ENCODE results near the gene ATP2A3.

ATP2A3 gene

GRCh38 chr17:3990386-3991127 lies 26.3 kb upstream of the ATP2A3 start:
- DNase-seq, result no peak

GRCh38 chr17:3989041-3989886 lies 25.0 kb upstream of the ATP2A3 start:
- DNase-seq, result no peak

GRCh38 chr17:3988297-3989040 lies 24.2 kb upstream of the ATP2A3 start:
- DNase-seq, result no peak

- no peak for DNase-seq
Measured at GRCh38 chr17:3986939-3987335, 22.7 kb upstream of the ATP2A3 start.

- no peak for DNase-seq
Measured at GRCh38 chr17:3986270-3986938, 22.2 kb upstream of the ATP2A3 start.

- no peak for DNase-seq
Measured at GRCh38 chr17:3985846-3986245, 21.6 kb upstream of the ATP2A3 start.

GRCh38 chr17:3983606-3984484 lies 19.6 kb upstream of the ATP2A3 start:
- peak; percentile 88 for DNase-seq

- DNase-seq, result no peak
Measured at GRCh38 chr17:3982541-3983017, 18.3 kb upstream of the ATP2A3 start.

GRCh38 chr17:3982113-3982512 lies 17.9 kb upstream of the ATP2A3 start:
- no peak for DNase-seq

GRCh38 chr17:3981455-3981854 lies 17.2 kb upstream of the ATP2A3 start:
- DNase-seq, result no peak

- no peak for DNase-seq
Measured at GRCh38 chr17:3980381-3981014, 16.3 kb upstream of the ATP2A3 start.

GRCh38 chr17:3979290-3979611 lies 15.0 kb upstream of the ATP2A3 start:
- peak; percentile 26 for DNase-seq

- DNase-seq, result no peak
Measured at GRCh38 chr17:3978421-3979289, 14.4 kb upstream of the ATP2A3 start.

- DNase-seq, result no peak
Measured at GRCh38 chr17:3977387-3977786, 13.2 kb upstream of the ATP2A3 start.

GRCh38 chr17:3976675-3977171 lies 12.5 kb upstream of the ATP2A3 start:
- no peak for DNase-seq

- DNase-seq, result no peak
Measured at GRCh38 chr17:3974980-3975379, 10.7 kb upstream of the ATP2A3 start.

GRCh38 chr17:3974138-3974687 lies 10.0 kb upstream of the ATP2A3 start:
- no peak for DNase-seq

GRCh38 chr17:3973495-3974137 lies 9.4 kb upstream of the ATP2A3 start:
- DNase-seq, result no peak

- no peak for DNase-seq
Measured at GRCh38 chr17:3972931-3973330, 8.7 kb upstream of the ATP2A3 start.

Data from inflammatory macrophage treated with lipopolysaccharide for 4 hours (primary cell).